HCT116 (cell line): ENCODE data around the gene RBM14. TPM values are rescaled to one million over a fixed set of nuclear protein-coding genes. Genes with fewer than 3 reads are reported as not detected.

Source experiments
- ATAC-seq: fragments of 200-7000 bp; cut with Tn5 transposase; 2 replicates; pipeline ENCODE4 v1.9.1; 2020; ENCODE audit warnings: mild to moderate bottlenecking, moderate library complexity
- BruUV-seq: library from RNA; stranded (reverse); fragments of 400-500 nt; replicated peaks from 2 replicates; lab custom pipeline; 2021; lab: Mats Ljungman, UMichigan
- CTCF ChIA-PET: fragments of 300-600 bp; sonication (Branson Sonifier 250); formaldehyde crosslinking; loops from one replicate; lab custom pipeline; 2021; ENCODE audit warnings: antibody characterized with exemption; lab: Charles Lee
- POLR2A ChIA-PET: fragments of 300-600, 350-600 bp; sonication (Branson Sonifier 250); formaldehyde crosslinking; loops from one replicate; lab custom pipeline; 2021; ENCODE audit warnings: antibody characterized with exemption; lab: Charles Lee
- RAD21 ChIA-PET, 2 experiments: fragments of 300-600 bp; sonication (Branson Sonifier 250); formaldehyde crosslinking; loops; one replicate each; lab custom pipeline; 2023; ENCODE audit warnings: low total read pairs in 2 of 2; ENCODE audit not compliant: uncharacterized antibody in 2 of 2, unreplicated experiment in 2 of 2, low non-redundant PET in 1 of 2; lab: Charles Lee
- DNase-seq: peaks from one replicate; pipeline ENCODE4 v3.0.0-alpha.2; 2010; ENCODE audit warnings: low read depth, low spot score
- H2AFZ ChIP-seq: fragments of 200-600 bp; shearing (Covaris generic), sonication (generic); 2 replicates; pipeline ENCODE4 v1.6.1; 2017; ENCODE audit warnings: low read depth, mixed run types, mixed read lengths, antibody characterized with exemption, low read length; ENCODE audit not compliant: poor library complexity, severe bottlenecking
- H3K27ac ChIP-seq: 2 replicates; pipeline ENCODE4 v1.5.1; 2012; ENCODE audit warnings: low read depth, low read length
- H3K27me3 ChIP-seq: fragments of 200-600 bp; sonication (generic); 2 replicates; pipeline ENCODE4 v1.6.1; 2016; ENCODE audit warnings: mixed run types, low read length, mixed read lengths; ENCODE audit not compliant: insufficient read depth
- H3K36me3 ChIP-seq, 2 experiments: fragments of 200-500 bp in 1 of 2; fragments of 200-600 bp in 1 of 2; sonication (Bioruptor generic) in 1 of 2; sonication (generic) in 1 of 2; 2 replicates each; pipeline versions ENCODE4 v1.5.1 to v1.6.1; 2014 to 2016; ENCODE audit warnings: low read length in 2 of 2, inconsistent platforms in 1 of 2, mixed read lengths in 1 of 2, mixed run types in 1 of 2; ENCODE audit not compliant: insufficient read depth in 2 of 2, control insufficient read depth in 1 of 2
- H3K4me1 ChIP-seq, 2 experiments: fragments of 200-600 bp in 1 of 2; sonication (generic) in 1 of 2; 2 replicates each; pipeline versions ENCODE4 v1.5.1 to v1.6.1; 2012 to 2017; ENCODE audit warnings: low read length in 2 of 2, inconsistent platforms in 1 of 2, mild to moderate bottlenecking in 1 of 2, mixed read lengths in 1 of 2, mixed run types in 1 of 2, moderate library complexity in 1 of 2; ENCODE audit not compliant: insufficient read depth in 2 of 2, control insufficient read depth in 1 of 2
- H3K4me2 ChIP-seq: fragments of 200-600 bp; sonication (generic); 2 replicates; pipeline ENCODE4 v1.6.1; 2017; ENCODE audit warnings: mixed run types, low read length, mixed read lengths
- H3K4me3 ChIP-seq, 2 experiments: fragments of 200-600 bp in 1 of 2; sonication (generic) in 1 of 2; replicated peaks in 1 of 2; 2 replicates each; pipeline ENCODE4 v1.5.1; 2011 to 2016; ENCODE audit warnings: low read length in 2 of 2, control low read depth in 1 of 2, low read depth in 1 of 2, mild to moderate bottlenecking in 1 of 2, mixed read lengths in 1 of 2, mixed run types in 1 of 2
- H3K79me2 ChIP-seq: fragments of 200-600 bp; sonication (generic); 2 replicates; pipeline ENCODE4 v1.6.1; 2017; ENCODE audit warnings: mild to moderate bottlenecking, mixed run types, low read length, moderate library complexity, mixed read lengths; ENCODE audit not compliant: insufficient read depth
- H3K9ac ChIP-seq: fragments of 200-600 bp; sonication (generic); 2 replicates; pipeline ENCODE4 v1.6.1; 2016; ENCODE audit warnings: low read length, mixed read lengths
- H3K9me2 ChIP-seq: fragments of 200-600 bp; sonication (generic), shearing (Covaris generic); 2 replicates; pipeline ENCODE4 v1.6.1; 2017; ENCODE audit warnings: mixed run types, mild to moderate bottlenecking, moderate library complexity; ENCODE audit not compliant: insufficient read depth
- H3K9me3 ChIP-seq, 2 experiments: fragments of 200-500 bp in 1 of 2; fragments of 200-600 bp in 1 of 2; sonication (Bioruptor generic) in 1 of 2; sonication (generic) in 1 of 2; 2 replicates each; pipeline ENCODE4 v1.6.1; 2014 to 2017; ENCODE audit warnings: low read length in 2 of 2, mixed read lengths in 2 of 2, inconsistent platforms in 1 of 2, low read depth in 1 of 2, mild to moderate bottlenecking in 1 of 2, mixed run types in 1 of 2, moderate library complexity in 1 of 2; ENCODE audit not compliant: control insufficient read depth in 1 of 2, insufficient read depth in 1 of 2
- H4K20me1 ChIP-seq: fragments of 200-600 bp; sonication (generic), shearing (Covaris generic); 2 replicates; pipeline ENCODE4 v1.6.1; 2017; ENCODE audit warnings: mixed run types, mild to moderate bottlenecking, moderate library complexity; ENCODE audit not compliant: insufficient read depth
- ATF3 ChIP-seq: IDR thresholded peaks from 2 replicates; pipeline ENCODE4 v1.6.1; 2012
- CTCF ChIP-seq, 3 experiments: fragments of 200-600 bp in 1 of 3; sonication (generic) in 1 of 3; IDR thresholded peaks in 2 of 3; conservative IDR thresholded peaks in 1 of 3; 2 replicates each; pipeline ENCODE4 v1.5.1; 2012 to 2017; ENCODE audit warnings: low read depth in 2 of 3, low read length in 2 of 3, antibody characterized with exemption in 1 of 3, borderline replicate concordance in 1 of 3, control low read depth in 1 of 3, mild to moderate bottlenecking in 1 of 3, mixed read lengths in 1 of 3, mixed run types in 1 of 3, moderate library complexity in 1 of 3; ENCODE audit not compliant: insufficient read depth in 1 of 3
- EGR1 ChIP-seq: IDR thresholded peaks from 2 replicates; pipeline ENCODE4 v1.6.1; 2012; ENCODE audit warnings: low read depth
- ELF1 ChIP-seq: IDR thresholded peaks from 2 replicates; pipeline ENCODE4 v1.6.1; 2012; ENCODE audit warnings: low read depth, borderline replicate concordance
- EZH2 ChIP-seq: fragments of 200-600 bp; sonication (generic); IDR thresholded peaks from 2 replicates; pipeline ENCODE4 v1.6.1; 2017; ENCODE audit warnings: antibody characterized with exemption, mixed run types
- EZH2phosphoT487 ChIP-seq: fragments of 200-600 bp; IDR thresholded peaks from 2 replicates; pipeline ENCODE4 v1.6.1; 2018; ENCODE audit warnings: antibody characterized with exemption, borderline replicate concordance
- JUND ChIP-seq: IDR thresholded peaks from 2 replicates; pipeline ENCODE4 v1.6.1; 2012
- MAX ChIP-seq: IDR thresholded peaks from 2 replicates; pipeline ENCODE4 v1.6.1; 2012
- POLR2A ChIP-seq: IDR thresholded peaks from 2 replicates; pipeline ENCODE4 v1.7.0; 2011; ENCODE audit warnings: borderline replicate concordance; ENCODE audit not compliant: insufficient read depth, insufficient read length; ENCODE audit errors: extremely low read depth
- SIN3A ChIP-seq: IDR thresholded peaks from 2 replicates; pipeline ENCODE4 v1.6.1; 2012; ENCODE audit warnings: low read depth
- SP1 ChIP-seq: IDR thresholded peaks from 2 replicates; pipeline ENCODE4 v1.6.1; 2012; ENCODE audit warnings: low read depth
- TCF7L2 ChIP-seq: IDR thresholded peaks from 2 replicates; pipeline ENCODE4 v1.7.0; 2011; ENCODE audit warnings: borderline replicate concordance, inconsistent platforms; ENCODE audit not compliant: insufficient read depth, insufficient read length; ENCODE audit errors: extremely low read depth
- YY1 ChIP-seq: IDR thresholded peaks from 2 replicates; pipeline ENCODE4 v1.6.1; 2011; ENCODE audit warnings: low read length, low read depth, moderate library complexity, mild to moderate bottlenecking; ENCODE audit not compliant: insufficient replicate concordance; ENCODE audit errors: extremely low read depth
- ZFX ChIP-seq: fragments of 450-650 bp; IDR thresholded peaks from 2 replicates; pipeline ENCODE4 v1.6.1; 2017
- ZNF274 ChIP-seq: fragments of 200-500 bp; sonication (Bioruptor generic); IDR thresholded peaks from 2 replicates; pipeline ENCODE4 v1.6.1; 2014; ENCODE audit warnings: mild to moderate bottlenecking, low read depth, low read length, inconsistent platforms
- intact Hi-C: fragments of 100-400 bp; cut with micrococcal nuclease; formaldehyde crosslinking; loops from 2 replicates; pipeline ENCODE4 v1.10.0; 2022
- total RNA-seq: library from RNA; stranded (reverse); gene quantifications from one replicate; pipeline ENCODE4 v1.2.1, GENCODE V29; 2021; ENCODE audit not compliant: unreplicated experiment

Gene RBM14
- total RNA-seq, 1 experiment from 2014 or later, result 95.3 TPM

GRCh38 chr11:66570079-66570849 is 46.2 kb upstream of the RBM14 start:
- no peaks in the 10 kb centered on the region for H4K20me1 ChIP-seq
- no peaks in the 10 kb centered on the region for H3K79me2 ChIP-seq
- H3K9ac ChIP-seq, result no peak overlapping the region
- H3K4me2 ChIP-seq, result no peak overlapping the region
- ChIA-PET RAD21 (no interaction called here), CTCF (no interaction called here), POLR2A (interaction anchor here (0.7 kb wide), 1 partner anchor 273 kb away, joined by 4 read pairs; no protein-coding TSS in a partner anchor)
- H3K27ac ChIP-seq, result no peak overlapping the region
- peaks cover 3% of the 10 kb centered on the region; the same call in 1 of the 2 replicates for H3K27me3 ChIP-seq
- H3K9me2 ChIP-seq, result no peaks in the 10 kb centered on the region
- H3K36me3 ChIP-seq, result no peaks in the 10 kb centered on the region
- no TSS peak for BruUV-seq
- H3K9me3 ChIP-seq, result no peaks in the 10 kb centered on the region
- H3K4me1 ChIP-seq, result no peaks in the 10 kb centered on the region
- no peak overlapping the region for H3K4me3 ChIP-seq
- ATAC-seq, result no peak
- DNase-seq, result no peak
- intact Hi-C loops, result no loop called here
- no peak for TF ChIP-seq MAX
- TF ChIP-seq CTCF (IDR thresholded peaks at IDR 0.05 in 2 of 3, conservative IDR thresholded peaks at IDR 0.05 in 1 of 3; ENCODE audit: borderline replicate concordance in 1 of 3, insufficient read depth in 1 of 3, low read depth in 2 of 3, low read length in 2 of 3), result no peak
- TF ChIP-seq EGR1, result no peak
- no peak for TF ChIP-seq EZH2phosphoT487
- no peak overlapping the region for H2AFZ ChIP-seq

GRCh38 chr11:66570850-66571180 is 45.6 kb upstream of the RBM14 start:
- Histone ChIP-seq H3K4me3 (no peak overlapping the region), H3K79me2 (no peaks in the 10 kb centered on the region), H3K27me3 (peaks cover 3% of the 10 kb centered on the region; the same call in 1 of the 2 replicates), H3K4me1 (no peaks in the 10 kb centered on the region), H4K20me1 (no peaks in the 10 kb centered on the region), H3K27ac (no peak overlapping the region), H3K4me2 (no peak overlapping the region), H3K9me2 (no peaks in the 10 kb centered on the region), H3K9me3 (no peaks in the 10 kb centered on the region), H3K36me3 (no peaks in the 10 kb centered on the region), H3K9ac (no peak overlapping the region), H2AFZ (no peak overlapping the region)
- DNase-seq (no peak), ATAC-seq (no peak)
- intact Hi-C loops, result no loop called here
- ChIA-PET POLR2A (no interaction called here), RAD21 (no interaction called here), CTCF (interaction anchor here (0.7 kb wide), 1 partner anchor 21 kb away, joined by 4 read pairs; no protein-coding TSS in a partner anchor)
- BruUV-seq, result no TSS peak
- TF ChIP-seq ZNF274, result no peak
- TF ChIP-seq ELF1, result no peak
- no peak for TF ChIP-seq ZFX
- TF ChIP-seq TCF7L2, result no peak
- no peak for TF ChIP-seq JUND
- TF ChIP-seq POLR2A, result no peak
- no peak for TF ChIP-seq EZH2phosphoT487
- TF ChIP-seq EGR1, result no peak
- TF ChIP-seq SP1, result no peak
- TF ChIP-seq CTCF (IDR thresholded peaks at IDR 0.05 in 2 of 3, conservative IDR thresholded peaks at IDR 0.05 in 1 of 3; ENCODE audit: borderline replicate concordance in 1 of 3, insufficient read depth in 1 of 3, low read depth in 2 of 3, low read length in 2 of 3), result no peak
- no peak for TF ChIP-seq SIN3A
- no peak for TF ChIP-seq EZH2
- TF ChIP-seq YY1, result no peak
- no peak for TF ChIP-seq ATF3
